PC-3 (cell line): ENCODE data around the gene ASCC3.

Experiments
- EZH2 ChIP-seq: fragments of 300-600 bp; sonication (generic); IDR thresholded peaks from one replicate; pipeline ENCODE4 v1.6.1; 2017; ENCODE audit warnings: antibody characterized with exemption, mild to moderate bottlenecking, low read length; ENCODE audit not compliant: unreplicated experiment
- TF ChIP-seq, protein P1 (sequence below): fragments of 300-600 bp; sonication (generic); conservative IDR thresholded peaks from 2 replicates; pipeline ENCODE4 v1.5.1; 2017; ENCODE audit warnings: antibody characterized with exemption, low read depth, mild to moderate bottlenecking, low read length

GRCh38 chr6:100472674-100473073 is 408.5 kb downstream of the ASCC3 start:
- TF ChIP-seq, protein P1, sequence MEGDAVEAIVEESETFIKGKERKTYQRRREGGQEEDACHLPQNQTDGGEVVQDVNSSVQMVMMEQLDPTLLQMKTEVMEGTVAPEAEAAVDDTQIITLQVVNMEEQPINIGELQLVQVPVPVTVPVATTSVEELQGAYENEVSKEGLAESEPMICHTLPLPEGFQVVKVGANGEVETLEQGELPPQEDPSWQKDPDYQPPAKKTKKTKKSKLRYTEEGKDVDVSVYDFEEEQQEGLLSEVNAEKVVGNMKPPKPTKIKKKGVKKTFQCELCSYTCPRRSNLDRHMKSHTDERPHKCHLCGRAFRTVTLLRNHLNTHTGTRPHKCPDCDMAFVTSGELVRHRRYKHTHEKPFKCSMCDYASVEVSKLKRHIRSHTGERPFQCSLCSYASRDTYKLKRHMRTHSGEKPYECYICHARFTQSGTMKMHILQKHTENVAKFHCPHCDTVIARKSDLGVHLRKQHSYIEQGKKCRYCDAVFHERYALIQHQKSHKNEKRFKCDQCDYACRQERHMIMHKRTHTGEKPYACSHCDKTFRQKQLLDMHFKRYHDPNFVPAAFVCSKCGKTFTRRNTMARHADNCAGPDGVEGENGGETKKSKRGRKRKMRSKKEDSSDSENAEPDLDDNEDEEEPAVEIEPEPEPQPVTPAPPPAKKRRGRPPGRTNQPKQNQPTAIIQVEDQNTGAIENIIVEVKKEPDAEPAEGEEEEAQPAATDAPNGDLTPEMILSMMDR, result no peak
- no peak for TF ChIP-seq EZH2
